GM10248 (cell line): ENCODE data around the gene FRMD4B.

Experiments used
- CTCF ChIA-PET: fragments of 300-600 bp; sonication (Branson Sonifier 250); formaldehyde crosslinking; extraction: SDS; loops from one replicate; lab custom pipeline; 2021; ENCODE audit warnings: antibody characterized with exemption; lab: Yijun Ruan, JAX
- POLR2A ChIA-PET: fragments of 350-650 bp; sonication (Branson Sonifier 250); formaldehyde crosslinking; extraction: SDS; loops from one replicate; lab custom pipeline; 2020; ENCODE audit warnings: antibody characterized with exemption; lab: Yijun Ruan, JAX
- DNase-seq: peaks from one replicate; pipeline ENCODE4 v3.0.0; 2012; ENCODE audit errors: extremely low spot score
- CTCF ChIP-seq: IDR thresholded peaks from 2 replicates; pipeline ENCODE4 v1.5.1; 2012; ENCODE audit warnings: mild to moderate bottlenecking, low read depth; ENCODE audit errors: extremely low read depth, missing control alignments, control extremely low read depth

The FRMD4B gene

DNA sequence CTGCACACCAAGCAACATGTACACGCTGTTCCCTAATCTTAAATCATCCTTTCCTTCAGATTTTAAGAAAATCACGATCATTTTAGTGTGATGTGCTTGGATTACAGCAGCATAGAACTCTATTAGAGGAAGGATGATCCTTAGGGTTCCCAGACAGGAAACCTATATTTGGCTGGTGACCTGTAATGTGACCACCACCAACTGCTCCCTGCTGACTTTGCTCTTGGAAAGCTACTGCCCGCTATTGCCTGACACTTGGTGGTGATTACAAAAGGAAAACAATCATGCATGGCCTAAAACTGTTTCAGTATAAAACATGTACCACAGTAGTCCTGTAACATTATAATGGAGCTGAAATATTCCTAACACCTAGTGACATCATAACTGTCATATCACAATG lies 236.3 kb downstream of the FRMD4B start:
- ChIA-PET POLR2A (no interaction called here), CTCF (interaction anchor here (1.9 to 4.1 kb wide), 2 partner anchors 9 to 12 kb away, joined by 5 to 20 read pairs; no protein-coding TSS in a partner anchor)
- DNase-seq, result no peak
- TF ChIP-seq CTCF, result no peak

- ChIA-PET CTCF (interaction anchor here (1.4 to 2.6 kb wide), 7 partner anchors 9 to 161 kb away, joined by 5 to 20 read pairs (median 6); no protein-coding TSS in a partner anchor), POLR2A (no interaction called here)
- no peak for TF ChIP-seq CTCF
- no peak for DNase-seq
Observed at GRCh38 chr3:69145688-69146087, 240.2 kb downstream of the FRMD4B start.

DNA sequence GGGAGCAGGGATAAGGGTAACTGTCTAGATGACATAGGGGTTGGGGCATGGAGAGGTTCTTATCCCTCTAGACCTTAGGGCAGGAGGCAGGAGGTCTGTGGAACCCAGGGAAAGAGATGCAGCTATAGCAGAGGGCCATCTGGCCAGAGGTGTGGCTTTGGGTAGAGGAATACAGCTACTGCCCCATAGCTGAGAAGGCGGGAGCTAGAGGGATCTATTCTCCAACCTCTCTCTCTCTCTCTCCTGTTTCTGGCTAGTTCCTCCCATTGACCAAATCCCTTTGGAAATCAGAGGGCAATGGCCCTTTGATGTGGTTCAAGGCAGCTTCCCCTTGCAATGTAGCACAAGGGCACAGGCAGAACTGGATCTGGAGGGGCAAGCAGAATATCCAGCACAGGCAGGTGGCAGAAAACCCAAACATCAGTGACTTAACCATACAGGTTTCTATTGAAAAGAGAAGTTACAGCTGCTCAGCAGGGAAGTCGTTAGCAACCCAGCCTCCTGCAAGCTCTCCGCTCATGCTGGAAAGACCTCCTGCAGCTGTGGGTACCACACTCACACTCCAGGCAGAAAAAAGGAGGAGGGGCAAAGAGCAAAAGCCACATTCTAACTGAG lies 241.2 kb downstream of the FRMD4B start:
- TF ChIP-seq CTCF, result no peak
- no peak for DNase-seq
- ChIA-PET CTCF (interaction anchor here (1.4 to 2.6 kb wide), 7 partner anchors 10 to 162 kb away, joined by 5 to 20 read pairs (median 6); no protein-coding TSS in a partner anchor), POLR2A (no interaction called here)

DNA sequence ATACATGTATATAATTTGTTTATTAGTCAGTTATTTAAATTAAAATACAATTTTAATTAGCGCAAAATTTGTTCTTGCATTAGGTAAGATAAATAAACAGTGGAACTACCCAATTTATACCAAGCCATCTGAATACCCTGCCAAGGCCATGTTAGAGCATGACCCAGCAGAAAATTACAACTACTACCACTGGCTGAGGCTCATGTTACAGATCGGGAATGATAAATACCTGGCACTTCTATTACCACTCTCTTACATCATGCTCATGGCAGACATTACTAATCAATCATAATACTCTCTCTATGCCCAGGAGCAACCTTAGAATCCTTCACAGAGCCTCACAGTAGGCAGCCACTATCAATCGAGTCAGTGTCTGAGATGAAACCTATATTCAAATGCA lies 242.3 kb downstream of the FRMD4B start:
- no peak for DNase-seq
- ChIA-PET POLR2A (no interaction called here), CTCF (interaction anchor here (2.0 to 2.4 kb wide), 4 partner anchors 15 to 163 kb away, joined by 6 to 8 read pairs (median 6); no protein-coding TSS in a partner anchor)
- no peak for TF ChIP-seq CTCF

DNA sequence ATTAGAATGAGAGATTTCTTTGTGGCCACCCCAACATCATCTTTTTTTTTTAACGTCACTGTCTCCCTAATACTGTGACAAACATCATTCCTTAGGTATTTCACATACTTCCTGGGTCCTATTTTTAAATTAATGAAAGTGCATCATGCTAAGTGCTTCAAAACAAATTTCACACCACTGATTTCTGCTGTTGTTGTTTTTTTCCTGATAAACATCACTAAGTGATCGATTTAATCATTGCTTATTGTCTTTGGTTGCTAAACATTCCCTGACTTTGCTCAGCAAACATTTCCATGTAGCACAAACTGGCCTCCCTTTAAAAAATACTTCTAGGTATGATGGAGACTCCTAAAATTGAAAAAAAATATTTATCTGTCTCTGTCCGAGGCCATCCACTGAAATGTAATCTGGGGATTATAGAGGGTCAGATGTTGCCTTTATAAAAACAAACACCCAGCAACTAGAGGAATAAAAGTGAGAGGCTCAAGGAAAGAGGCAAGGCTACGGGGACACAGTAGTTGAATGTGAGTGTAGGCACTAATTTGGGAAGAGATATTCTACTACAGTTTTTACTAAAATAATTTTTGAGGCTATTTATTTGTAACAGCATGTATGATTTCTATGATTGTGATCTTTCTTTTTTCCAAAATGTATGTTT lies 243.0 kb downstream of the FRMD4B start:
- no peak for TF ChIP-seq CTCF
- no peak for DNase-seq
- ChIA-PET POLR2A (no interaction called here), CTCF (interaction anchor here (1.0 kb wide), 1 partner anchor 22 kb away, joined by 3 read pairs; no protein-coding TSS in a partner anchor)

DNA sequence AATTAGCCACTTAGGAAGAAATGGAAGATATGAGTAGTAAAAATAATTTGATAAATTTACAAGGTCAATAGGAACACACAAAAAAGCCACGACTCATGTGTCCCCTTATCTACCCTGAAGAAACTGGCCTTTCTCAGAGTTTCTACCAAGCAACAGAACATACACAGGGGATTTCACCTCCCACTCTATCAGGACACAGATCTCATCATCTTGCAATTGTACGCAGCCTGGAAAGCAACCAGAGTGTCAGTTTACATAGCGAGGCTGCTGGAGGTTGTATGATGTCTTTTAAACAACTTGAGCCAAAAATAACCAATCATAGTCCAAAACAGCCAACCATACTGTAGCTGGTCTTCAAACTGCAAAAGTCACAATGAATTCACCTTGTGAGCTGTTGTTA lies 243.8 kb downstream of the FRMD4B start:
- ChIA-PET POLR2A (no interaction called here), CTCF (interaction anchor here (1.0 to 1.2 kb wide), 2 partner anchors 21 to 268 kb away, joined by 3 read pairs; no protein-coding TSS in a partner anchor)
- TF ChIP-seq CTCF, result no peak
- DNase-seq, result no peak
